ENCODE measurements around the gene MYO1C.
"Not testable (repeated sequence)": the region's sequence is repeated elsewhere in the genome, so short reads cannot be mapped to it uniquely, and the experiment has no call there.

Gene MYO1C

DNA sequence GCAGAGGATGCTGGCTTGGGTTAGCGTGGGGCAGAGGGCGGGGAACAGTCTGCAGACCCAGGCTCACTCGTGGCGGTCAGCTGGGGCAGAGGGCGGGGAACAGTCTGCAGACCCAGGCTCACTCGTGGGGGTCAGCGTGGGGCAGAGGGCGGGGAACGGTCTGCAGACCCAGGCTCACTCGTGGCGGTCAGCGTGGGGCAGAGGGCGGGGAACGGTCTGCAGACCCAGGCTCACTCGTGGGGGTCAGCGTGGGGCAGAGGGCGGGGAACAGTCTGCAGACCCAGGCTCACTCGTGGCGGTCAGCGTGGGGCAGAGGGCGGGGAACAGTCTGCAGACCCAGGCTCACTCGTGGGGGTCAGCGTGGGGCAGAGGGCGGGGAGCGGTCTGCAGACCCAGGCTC lies 16.2 kb upstream of the MYO1C start:
- not testable (repeated sequence) for DNase-seq

DNA sequence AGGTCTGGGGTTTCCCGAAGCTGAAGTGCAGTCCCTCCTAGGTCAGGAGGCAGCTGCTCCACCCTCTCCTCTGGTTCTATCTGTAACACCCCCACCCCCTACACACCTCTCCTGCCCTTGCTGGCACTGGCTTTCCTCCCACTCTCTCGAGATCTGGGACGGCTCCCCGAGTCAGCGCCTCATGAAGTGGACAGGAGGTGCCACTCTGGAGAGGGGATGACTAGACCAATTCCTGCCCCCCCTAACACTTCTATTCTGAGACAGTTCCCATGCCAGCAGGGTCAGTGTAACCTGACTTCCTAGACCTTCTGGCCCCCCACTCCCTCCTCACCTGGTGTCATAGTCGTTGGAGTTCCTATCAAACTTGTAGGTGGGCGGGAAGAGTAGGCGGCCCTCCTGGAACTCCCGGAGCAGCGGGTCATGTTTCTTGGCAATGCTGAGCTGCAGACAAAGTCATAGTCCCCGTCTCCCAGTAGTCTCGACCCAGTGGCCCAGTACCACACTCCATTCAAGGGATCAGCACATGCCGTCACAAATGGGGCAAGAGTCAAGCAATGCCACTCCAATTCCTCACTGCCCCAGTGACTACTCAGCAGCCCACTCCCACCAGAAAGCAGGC lies 14.3 kb upstream of the MYO1C start:
- no peak for DNase-seq

DNA sequence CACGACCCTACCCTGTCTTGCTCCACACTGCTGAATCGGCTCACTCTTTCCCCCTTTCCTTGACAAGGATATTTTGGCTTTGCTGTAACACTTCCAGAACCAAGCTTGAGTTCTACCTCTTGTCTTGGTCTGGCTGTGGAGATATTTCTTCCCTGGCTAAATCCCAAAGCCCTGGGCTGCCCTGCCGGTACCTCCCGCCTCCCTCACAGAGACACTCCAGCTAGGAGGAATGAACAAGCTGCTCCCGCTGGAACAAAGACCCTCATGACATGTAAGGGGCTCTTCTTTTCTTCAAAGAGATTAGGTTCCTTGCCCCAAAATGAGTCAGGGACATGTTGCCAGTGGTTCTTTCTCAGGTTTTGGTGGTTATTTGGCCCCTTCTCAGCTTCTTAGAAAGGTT lies 13.1 kb upstream of the MYO1C start:
- no peak for DNase-seq

DNA sequence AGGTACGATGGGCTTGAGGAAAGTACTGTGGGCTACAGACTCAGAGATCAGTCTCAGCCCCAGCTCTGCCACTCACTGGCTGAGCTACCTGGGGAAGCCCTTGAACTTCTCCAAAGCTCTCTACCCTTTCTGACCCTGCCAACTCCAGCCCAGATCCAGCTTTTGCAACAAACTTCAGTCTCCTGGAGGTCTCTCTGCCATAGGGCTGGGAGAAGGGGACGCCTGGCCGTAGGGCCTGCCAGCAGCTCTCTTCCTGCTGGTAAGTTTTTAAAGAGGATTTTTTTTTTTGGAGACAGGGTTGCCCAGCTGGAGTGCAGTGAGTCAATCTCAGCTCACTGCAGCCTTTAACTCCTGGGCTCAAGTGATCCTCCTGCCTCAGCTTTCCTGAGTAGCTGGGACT lies 12.4 kb upstream of the MYO1C start:
- no peak for DNase-seq

DNA sequence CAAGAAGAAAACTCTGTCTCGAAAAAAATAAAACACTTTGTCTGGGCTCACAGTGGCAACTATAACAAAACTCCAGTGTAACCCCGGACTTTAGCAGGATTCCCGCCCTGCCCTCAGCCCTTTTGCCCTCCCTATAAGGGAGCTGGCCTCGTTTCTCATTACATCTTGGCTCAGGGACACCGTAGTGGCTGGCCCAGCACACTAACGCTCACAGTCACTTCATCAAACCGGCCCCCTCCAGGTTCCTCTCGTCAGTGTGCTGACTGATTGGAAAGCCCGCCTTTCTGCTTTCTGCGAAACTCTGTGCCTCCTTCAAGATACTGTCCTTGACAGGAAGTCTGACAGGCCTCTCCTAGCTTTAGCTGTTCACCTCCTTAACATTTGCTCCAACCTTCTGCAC lies 11.2 kb upstream of the MYO1C start:
- no peak for DNase-seq

DNA sequence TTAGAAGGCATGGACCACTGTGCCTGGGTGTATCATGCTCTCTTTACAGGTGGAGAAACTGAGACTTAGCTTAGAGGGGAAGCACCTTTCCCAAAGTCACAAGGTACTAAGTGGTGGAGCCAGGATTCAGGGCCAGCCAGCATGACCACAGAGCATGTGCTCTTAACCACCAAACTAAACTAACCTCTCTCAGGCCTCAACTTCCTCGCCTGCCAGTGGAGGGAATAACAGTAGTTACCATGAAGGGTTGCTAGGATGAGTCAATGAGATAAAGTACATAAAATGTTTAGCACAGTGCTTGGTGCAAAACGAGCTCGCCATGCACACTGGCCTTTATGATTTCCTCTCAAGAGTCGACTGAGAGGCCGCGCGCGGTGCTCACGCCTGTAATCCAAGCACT lies 6.4 kb upstream of the MYO1C start:
- DNase-seq, result no peak

DNA sequence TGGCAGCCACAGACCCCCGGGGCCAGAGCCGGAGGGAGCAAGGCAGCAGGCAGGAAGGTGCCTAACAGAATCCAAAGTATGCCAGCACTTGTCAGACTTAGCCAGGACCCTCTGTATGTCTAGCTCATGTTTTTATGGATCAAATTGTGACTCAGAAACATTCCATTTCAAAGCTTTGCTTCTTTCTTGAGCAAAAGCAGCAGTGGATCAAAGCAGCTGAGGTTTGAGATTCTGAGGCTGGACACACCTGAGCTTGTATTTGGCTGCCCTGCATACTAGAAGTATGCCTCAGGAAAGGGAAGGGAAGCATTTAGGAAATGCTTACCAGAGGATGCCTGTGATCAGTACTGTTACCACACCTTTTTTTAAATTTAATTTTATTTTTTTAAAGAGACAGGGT lies 5.7 kb upstream of the MYO1C start:
- no peak for DNase-seq

DNA sequence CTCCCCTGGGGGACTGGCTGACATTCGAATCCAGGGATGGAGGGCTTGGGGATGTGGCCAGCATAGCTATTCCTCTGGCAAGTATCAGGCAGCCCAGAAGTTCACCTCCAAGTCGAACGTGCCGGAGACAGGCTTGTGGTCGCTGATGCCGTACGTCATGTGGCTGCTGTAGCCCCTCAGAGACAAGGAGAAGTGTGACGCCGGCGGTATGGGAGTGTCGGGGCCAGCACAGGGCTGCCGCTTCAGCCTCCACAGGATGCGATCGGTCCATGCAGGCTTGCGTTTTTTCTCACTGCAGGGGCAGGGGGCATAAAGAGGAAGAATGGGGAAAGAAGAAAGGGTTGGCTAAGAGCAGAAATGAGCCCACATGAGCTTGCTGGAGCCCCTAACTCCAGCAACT lies 5.3 kb upstream of the MYO1C start:
- DNase-seq, result no peak

DNA sequence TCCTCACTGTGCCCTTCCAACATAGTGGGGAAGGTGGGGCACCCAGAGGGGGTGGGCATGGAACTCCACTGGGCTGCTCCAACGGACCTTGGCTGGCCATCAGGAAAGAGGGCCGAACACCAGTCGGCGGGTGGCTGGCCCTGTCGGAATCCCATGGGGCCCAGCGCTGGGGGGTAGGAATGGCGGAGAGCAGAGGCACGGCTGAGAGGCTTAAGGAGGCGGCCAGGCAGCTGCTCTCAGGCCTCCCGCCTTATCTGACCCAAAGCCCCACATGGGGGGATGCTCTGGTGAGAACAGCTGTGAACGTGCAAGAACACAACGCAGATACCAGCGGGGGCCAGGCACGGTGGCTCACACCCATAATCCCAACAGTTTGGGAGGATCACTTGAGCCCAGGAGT lies 4.4 kb upstream of the MYO1C start:
- no peak for DNase-seq

DNA sequence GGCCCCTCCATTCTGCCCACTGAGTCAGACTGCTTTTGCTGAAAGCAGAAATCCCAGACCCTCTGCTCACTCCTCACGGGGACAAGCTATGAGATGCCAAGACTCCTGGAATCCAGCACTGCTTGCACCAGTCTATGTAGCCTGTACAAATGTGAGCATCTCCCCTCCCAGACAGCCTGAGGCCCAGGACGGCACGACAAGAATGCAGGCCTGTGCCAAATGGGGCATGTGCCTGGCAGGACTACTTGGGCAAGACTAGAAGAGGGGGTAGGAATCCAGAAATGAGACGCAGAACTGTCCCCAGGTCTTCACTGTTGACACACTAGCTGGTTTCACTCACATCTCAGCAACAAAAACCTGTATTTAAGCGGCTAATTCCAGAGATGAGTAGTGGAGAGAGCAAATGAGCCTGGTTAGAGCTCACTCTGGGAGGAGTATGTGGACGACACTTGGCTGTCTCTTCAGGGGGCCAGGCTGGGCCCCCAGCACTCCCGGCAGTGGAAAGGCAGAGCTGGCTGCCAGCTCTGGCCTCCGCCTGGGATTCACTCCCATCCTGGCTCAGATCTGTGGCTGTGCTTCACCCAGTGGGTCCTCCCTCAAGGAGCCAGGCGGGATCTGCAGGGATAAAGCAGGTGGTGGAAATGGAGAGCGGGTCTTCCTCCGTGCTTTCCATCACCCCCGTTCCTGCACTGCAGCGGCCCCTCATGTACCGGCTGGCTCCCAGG lies 2.9 kb upstream of the MYO1C start:
- no peak for DNase-seq

DNA sequence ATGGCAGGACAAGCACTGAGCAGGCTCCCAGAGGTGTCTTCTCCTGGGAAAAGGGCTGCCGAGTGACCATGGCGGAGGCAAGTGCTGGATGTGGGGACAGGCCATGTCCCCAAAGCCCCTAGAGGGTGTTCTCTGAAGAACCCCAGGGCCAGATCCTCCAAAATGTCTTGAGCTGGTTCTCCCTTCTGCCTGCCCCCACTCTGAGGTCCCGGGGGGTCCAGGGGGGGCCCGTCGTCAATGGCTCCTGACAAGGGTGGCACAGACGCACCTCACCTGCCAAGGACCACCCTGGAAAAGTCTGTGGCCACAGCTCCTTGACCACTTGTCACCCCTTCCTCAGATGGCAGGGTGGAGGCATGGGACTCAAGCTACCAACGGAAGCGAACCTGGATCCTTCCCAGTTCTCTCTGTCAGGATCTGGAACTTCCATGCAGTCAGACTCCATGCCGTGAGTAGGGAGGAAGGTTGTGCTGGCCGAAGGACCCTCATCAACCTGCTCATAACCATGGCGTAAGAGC lies 2.3 kb upstream of the MYO1C start:
- DNase-seq, result no peak

DNA sequence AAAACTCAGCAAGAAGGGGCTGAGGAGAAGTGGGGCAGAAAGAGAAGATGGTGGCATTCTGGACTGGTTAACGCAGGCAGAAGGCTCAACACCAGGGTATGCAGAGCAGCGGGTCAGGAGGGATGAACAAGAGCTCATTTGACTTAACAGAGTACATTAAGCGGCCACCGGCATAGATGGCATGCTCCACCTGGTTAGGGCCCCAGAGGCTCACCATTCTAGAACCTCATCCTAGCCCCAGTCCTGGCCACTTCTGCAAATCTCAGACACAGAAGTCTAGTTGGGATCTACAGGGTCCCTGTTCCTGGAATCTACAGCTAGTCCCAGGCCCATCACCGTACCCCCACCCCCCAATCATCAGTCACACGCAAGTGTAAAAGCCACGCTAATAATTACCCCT lies 1.7 kb upstream of the MYO1C start:
- no peak for DNase-seq

DNA sequence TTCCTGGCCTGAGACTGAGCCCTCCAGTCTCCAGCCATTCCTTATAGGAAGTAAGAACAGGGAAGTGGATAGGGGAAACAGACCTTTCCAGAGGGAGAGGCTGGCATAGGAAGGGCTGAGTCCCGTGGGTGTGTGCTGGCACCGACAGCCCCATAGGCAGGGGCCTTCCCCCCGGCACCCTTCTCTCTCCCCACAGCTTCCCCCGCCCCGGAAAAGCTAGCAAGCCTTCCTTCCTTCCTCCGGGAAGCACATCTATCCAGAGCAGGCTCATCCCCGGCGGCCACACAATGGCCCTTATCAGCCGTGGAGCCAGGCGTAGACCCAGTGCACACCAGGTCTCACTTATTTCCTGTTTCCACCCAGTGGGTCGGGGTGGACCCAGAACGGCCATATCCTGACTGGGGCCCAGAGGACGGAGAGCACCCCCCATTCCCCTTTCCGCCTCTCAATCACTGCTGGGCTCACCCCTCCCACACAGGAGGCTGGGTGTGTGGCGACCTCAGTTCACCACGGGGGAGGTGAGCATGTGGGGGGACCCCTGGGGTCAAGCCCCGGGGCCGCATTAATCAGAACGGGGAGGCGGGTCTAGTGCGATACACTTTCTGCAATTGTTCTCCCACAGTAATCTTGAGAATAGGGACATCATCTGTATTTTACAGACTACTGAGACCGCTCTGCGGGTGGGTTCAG lies 950 bp upstream of the MYO1C start:
- DNase-seq, result no peak

DNA sequence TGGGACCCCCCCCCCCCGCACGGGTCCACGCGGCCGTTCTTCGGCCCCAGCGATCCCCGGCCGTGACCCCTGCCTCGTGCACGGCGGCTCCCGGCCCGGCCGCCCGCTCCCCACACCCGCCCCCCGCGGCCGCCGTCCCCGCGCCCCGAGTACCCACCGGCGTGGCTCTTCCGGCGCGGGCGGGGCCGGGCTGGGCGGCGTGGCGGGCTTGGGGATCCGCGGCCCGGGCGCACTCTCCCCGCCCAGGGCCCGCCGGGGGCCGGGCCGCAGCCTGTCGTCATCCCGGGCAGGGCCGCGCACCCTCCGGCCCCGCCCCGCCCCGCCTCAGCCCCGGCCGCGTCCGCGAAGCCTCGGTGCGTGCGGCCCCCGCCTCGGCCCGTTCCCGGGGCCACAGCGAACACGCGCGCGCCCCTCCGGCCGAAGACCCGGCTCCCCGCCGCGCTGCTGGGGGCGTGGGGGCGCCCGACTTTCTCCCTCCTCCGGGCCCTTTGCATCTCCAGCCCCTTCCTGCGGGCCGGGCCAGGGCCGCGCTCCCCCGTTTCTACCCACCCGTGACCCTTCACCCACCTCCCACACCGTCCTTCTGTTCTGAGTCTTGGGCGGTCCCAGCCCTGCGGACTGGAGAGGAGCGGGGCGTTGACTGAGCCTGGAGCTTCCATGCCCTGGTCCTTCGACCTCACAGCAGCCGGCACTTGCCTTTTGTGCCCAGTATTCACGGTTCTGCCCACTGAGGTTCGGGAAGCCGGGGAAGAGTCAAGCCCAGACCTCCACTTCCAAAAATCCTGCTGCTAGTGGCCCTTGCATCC lies 840 bp downstream of the MYO1C start:
- DNase-seq, result no peak

DNA sequence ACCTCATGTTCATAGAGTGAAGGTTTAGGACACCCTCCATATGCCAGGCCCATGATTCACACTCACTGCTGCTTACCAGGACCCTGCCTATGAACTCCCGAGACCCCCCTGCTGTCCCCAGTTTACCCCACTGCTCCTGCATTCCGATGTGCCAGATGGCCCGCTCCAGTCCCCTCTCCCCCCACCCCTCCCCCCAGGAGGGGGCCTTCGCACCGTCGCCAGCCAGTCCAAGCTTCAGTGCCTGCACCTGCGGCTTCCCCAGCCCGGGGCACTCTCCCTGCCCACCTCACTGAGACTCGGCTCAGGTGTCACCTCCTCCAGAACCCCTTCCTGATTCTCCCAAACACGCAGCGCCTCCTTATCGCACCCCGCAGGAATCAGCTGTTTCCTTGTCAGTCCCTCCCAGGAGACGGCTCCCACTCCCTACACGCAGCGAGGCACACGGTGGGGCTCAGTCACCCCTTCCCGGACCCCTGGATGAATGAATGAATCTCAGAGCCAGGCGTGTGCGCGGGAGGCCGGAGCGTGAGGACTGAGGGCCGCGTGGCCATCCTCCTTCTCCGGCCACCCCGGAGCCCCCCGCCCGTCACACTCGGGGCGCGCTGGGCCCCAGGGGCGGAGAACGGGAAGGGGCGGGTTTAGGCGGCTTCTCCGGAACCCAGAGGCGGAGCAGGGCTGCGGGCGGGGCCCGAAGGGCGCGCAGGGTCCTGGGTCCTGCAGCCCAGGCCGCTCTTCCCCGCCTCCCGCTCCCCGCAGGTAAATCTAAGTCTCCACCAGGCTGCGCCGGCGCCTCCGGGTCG lies 1.6 kb downstream of the MYO1C start:
- no peak for DNase-seq

DNA sequence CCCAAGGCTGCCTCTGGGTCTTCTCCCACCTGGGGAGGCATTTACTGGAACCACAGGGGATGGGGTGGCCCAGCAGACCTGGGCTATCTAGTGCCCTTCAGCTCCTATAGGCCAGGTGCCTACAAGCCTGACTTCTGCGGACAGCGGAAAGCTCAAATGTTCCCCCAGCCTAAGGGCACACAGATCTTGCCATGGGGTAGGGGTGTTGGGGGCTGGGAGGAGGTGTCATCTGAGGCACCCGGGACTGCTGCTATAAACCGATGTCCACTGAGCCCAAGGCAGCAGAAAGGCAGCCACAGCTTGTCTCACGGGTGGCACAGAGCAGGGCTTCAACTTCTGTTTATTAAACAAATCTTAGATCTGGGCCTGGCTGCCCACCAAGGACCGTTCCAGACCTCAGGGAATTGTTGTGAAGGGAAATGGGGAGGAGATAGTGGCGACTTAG lies 3.6 kb downstream of the MYO1C start:
- no peak for DNase-seq

DNA sequence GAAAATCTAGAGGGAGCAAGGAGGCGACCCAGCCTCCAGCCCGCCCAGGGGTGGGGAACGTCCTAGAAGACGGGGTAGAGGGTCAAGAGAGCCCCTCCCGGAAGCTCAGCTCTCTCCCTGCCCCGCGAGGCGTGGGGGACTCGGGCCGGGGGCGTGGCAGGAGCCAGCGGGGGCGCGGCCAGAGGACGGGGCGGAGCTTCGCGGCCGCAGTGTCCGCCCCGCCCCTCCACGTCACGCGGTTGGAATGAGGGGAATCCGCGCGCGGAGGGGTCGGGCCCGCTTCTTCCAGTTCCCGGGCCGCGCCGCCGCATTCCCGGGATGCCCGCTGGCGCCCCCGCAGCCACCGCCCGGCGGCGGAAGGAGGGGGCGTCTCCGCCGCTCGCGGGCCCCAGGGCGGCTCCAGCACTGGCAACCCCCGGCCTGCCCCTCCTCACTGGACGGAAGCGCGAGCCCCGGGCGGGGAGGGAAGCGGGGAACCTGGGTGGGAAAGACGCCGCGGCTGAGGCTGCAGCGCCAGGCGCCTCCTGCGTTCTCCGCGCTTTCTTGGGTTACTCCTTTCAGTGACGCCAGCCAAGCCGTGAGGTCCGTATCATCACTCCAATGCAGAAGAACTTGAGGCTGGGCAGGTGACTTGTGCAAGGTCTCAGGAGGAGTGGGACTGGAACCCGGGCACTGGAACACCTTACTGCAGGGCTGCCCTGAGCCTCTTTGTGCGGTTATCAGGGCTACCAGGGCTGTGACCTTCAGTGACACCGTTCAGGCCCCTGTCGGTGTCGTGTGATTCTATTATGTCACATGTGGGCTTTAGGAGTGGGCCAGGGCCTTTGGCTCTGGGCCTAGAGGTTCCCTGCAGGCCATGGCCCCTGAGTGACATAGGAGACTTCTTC lies 4.3 kb downstream of the MYO1C start:
- no peak for DNase-seq

DNA sequence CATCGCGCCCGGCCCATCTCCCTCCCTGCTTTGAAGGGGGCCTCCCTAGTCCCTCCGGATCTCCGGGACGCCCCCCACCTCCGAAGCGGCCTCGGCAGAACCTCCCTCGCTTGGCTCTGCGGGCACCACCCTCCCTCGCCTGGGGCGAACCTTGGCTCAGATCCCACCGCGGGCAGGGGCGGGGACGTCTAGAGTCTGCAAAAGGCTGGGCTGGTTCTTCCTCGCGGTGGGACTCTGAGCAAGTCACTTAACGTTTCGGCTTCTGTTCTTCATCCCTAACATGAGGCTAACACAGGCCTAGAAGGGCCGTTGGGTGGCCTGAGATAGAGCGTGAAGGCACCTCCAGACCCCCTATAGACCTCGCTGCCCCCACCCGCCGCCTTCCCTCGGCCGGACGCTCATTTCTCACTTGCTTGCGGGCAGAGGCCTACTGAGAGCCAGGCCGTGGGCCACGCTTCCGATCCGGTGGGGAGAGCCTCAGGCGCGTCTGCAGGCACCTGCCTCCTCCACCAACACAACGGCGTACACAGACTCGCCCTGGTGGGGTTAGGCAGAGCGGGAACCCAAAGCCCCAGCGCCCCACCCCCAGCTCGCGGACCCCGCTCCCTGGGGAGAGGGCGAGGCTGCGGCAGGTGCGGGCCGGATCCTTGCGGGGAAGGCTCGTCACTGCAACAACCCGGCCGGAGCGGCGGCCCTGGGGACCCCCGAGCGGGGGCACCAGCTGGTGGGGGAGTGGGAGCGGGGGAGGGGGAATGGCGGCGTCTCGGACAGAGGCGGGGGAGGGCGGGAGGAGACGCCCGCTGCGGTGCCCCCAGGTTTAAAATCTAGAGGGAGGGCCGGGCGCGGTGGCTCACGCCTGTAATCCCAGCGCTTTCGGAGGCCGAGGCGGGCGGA lies 5.4 kb downstream of the MYO1C start:
- DNase-seq, result no peak

DNA sequence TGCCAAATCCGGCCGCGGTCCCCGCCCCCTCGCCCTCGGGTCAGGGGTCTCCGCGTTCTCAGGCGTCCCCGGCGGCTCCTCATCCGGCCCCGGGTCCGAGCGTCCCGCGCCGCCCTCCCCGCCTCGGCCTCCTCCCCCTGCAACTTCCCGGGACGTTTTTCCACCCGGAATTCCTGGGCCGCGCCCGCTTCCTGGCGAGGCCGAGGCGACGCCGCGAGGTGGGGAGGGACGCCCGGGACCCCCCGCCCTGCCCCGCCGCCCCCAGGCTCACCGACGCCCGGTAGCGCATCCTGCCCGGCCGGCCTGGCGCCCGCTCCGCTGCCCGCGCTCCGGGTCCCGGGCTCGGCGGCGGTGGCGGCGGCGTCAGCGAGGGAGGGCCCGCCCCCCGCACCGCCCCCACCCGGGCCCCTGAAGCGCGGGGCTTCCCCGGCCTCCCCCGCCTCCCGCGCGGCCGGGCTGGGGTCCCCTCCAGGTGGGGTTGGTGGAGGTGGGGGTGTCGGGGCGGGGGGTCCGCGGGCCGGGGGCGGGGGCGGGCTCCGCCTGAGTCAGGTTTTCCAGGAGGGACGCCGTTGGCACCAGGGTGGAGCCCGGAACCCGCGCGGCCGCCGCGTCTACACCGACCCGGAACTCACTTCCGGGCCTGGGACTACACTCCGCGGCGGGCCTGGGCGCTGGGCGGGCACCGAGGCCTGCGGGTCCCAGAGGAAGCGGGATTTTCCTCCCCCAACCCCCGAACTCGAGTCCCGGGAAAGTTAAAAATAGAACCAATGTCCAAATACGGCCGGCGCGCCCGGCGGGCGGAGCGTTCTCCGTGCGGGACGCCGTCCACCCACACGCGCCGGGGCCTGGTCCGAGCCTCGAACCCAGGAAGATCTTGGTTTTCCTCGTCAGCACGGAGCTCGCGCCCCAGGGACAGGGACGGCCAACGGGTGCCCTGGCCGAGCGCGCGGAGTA lies 6.8 kb downstream of the MYO1C start:
- DNase-seq, result no peak
